HG03064 (cell line): Measurements from ENCODE around the gene CACNA1D.

ENCODE experiments used
- ATAC-seq: cut with Tn5 transposase; IDR thresholded peaks from one replicate; pipeline ENCODE4 v1.9.1; 2021; ENCODE audit warnings: low read depth; ENCODE audit not compliant: unreplicated experiment

CACNA1D gene

DNA sequence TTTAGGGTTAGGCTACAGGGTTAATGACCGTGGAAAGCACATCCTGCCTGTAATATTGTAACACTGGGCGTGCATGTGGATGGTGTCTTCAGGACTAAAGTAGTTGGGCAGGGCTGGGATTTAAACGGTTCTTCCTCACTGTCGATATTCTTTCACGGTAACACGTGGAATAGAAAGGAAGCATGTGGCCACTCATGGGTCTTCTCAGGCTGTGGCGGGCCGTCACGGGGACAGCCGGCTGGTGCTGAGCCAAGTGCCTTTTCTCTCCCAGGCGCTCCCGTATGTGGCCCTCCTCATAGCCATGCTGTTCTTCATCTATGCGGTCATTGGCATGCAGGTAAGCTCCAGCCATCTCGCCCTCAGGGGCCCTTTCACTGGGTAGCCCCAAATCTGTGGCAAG lies 278.2 kb downstream of the CACNA1D start:
- no peak for ATAC-seq

- ATAC-seq, result peak; percentile 10
Measured at GRCh38 chr3:53773021-53773436, 278.6 kb downstream of the CACNA1D start.

DNA sequence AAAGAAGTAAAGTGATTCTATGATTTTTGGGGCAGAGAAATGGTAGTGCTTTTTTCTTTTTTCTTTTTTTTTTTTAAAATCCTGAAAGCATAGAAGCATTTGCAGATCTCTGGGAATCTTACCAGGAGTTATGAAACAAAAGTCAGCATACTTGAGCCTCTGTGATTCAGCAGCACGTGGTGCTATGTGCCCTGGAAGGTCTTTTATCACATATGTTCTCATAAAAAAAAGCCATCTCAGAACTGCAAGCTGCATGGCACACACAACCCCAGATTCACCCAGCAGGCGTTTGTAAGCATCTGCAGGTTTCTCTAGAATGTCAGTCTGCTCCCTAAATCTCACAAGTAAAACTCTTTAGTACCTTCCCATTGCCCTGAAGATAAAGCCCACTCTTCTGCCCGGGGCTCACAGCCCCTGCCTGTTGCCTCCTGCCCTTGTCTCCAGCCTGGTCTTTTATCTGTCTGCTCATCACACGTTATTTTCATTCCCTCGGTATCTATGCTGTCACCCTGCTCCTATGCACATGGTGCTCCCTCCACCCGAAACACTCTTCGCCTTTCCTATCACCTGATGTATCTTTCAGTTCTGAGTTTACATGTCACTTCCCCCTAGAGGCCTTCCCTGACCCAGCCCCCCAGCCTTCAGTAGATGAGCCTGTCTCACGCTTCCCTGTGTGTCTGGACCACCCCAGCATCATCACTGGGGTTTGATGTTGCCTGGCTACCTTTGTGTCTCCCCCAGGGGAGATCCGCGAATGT lies 279.4 kb downstream of the CACNA1D start:
- peak; percentile 90 for ATAC-seq

DNA sequence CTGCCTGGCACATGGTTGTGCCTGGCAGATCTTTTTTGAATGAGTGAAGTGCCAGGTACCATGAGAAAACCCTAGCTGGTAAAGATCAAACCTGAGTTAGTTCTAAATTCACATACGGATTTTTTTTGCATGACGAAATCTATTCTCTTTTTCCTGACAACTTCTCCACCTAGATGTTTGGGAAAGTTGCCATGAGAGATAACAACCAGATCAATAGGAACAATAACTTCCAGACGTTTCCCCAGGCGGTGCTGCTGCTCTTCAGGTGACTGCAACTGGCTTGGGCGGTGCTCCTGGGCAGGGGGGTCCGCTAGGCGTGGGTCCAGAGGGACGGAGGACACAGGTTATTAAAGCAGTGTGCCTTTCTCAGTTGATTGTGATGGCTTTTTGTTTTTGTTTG lies 280.0 kb downstream of the CACNA1D start:
- no peak for ATAC-seq

GRCh38 chr3:53775018-53775417 lies 280.6 kb downstream of the CACNA1D start:
- ATAC-seq, result no peak

- no peak for ATAC-seq
Measured at GRCh38 chr3:53775834-53776251, 281.4 kb downstream of the CACNA1D start.

DNA sequence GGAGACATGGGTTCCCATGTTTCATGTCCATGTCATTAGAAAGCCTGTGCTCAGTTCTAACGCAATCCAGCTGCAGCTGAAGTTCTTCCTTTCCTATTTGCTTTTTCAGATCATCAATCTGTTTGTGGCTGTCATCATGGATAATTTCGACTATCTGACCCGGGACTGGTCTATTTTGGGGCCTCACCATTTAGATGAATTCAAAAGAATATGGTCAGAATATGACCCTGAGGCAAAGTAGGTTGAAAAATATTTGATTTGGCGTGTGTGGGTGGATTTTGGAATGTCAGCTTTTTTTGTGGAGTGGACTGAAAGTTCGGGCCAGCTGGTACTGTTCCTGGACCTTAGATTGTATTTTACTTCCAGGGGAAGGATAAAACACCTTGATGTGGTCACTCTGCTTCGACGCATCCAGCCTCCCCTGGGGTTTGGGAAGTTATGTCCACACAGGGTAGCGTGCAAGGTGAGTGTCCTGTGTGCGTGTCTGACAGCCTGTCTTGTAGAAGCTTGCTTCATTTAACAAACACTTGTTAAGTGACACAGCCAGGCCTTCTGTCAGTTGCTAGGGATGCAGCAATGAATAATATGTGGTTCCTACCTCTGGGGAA lies 282.2 kb downstream of the CACNA1D start:
- no peak for ATAC-seq

GRCh38 chr3:53777468-53777867 lies 283.1 kb downstream of the CACNA1D start:
- ATAC-seq, result no peak

- no peak for ATAC-seq
Measured at GRCh38 chr3:53778153-53778552, 283.7 kb downstream of the CACNA1D start.

DNA sequence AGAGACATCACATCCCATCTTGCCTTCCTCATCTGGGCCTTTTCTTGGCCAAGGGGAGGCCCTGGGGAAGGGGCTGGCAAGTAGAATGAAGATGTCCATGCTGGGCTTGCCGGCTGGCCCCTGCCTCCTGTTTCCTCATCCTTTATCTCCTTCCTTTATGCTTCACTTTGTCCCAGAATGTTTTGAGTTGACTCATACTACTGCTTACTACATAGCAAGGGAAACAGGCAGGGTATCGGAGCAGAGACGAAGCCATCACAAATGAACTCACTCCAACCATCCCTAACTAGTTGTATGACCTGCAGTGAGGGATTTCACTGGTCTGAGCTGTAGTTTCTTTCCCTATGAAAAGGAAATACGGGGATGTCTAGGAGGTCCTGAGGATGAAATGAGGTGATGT lies 285.8 kb downstream of the CACNA1D start:
- ATAC-seq, result no peak

GRCh38 chr3:53780806-53781205 lies 286.4 kb downstream of the CACNA1D start:
- no peak for ATAC-seq

DNA sequence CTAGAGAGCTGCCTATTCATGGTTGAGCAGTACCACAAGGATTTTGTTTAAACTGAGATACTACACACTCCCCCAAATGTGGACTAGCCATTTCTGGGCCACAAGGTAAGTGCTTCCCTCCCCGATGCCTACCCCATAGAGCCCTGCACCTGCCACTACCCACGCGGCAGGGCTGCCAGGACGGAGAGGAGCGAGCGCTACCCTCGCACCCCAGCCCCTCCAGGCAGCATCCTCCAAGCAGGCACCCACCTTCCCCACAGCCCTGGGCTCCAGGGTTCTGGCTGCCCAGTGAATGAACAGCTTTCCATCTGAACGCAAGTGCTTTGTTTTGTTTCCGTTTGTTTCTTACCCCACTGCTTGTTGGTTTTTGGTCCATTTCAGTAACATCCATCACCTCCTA lies 292.6 kb downstream of the CACNA1D start:
- no peak for ATAC-seq

- ATAC-seq, result no peak
Measured at GRCh38 chr3:53788038-53788437, 293.6 kb downstream of the CACNA1D start.

DNA sequence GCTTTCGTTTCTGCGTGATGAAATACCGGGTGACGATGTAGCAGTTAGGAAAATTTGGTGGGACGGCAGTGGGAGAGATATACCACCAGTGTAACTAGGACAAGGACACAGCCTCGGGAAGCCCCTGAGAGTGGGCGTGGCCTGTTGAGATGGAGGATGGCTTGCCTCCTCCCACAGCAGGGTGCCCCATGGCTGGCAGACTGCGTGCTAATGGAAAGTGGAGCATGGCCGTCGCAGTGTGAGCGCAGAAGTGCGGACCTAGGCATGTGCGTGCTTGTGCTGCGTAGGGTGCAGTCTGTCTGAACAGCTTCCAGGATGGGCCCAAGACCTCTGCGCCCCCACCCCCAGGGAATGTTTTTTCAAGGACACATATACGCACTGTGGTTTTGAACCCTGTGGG lies 295.0 kb downstream of the CACNA1D start:
- ATAC-seq, result no peak

DNA sequence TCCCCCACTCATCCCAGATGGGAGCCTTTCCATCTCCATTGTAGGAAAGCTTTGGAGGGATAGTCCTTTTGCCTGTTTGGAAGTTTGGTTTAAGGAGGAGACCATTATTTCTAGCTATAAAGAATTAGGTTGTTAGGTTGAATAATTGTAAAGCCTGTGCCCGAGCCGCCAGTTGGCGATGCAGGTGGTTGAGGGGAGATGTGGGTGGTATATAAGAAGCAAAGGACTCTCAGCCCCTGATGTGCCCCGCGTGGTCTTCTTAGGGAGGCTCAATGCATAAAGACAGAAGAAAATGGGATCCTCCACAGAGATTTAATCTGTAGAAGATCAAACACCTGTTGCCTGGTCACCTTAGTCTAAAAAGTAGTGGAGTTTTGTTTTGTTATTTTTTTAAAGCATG lies 296.1 kb downstream of the CACNA1D start:
- ATAC-seq, result no peak

DNA sequence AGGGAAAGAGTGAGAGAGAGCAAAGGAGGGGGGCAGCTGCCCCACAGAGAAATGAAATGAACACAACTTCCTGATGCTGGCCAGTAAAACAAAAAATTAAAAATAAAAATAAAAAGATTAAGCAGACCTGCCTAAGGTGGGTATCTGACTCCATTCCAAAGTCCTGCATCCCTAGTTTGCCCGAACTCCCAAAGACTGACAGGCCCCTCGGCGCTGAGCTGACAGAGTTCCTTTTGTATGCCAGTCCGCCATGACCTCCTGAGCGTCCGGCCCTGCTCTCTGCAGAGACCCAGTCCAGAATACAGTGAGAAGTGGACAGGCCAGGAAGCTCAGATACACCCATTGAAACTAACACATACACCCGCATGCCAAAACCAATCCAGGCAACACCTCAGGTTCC lies 296.9 kb downstream of the CACNA1D start:
- no peak for ATAC-seq

GRCh38 chr3:53792866-53793265 lies 298.5 kb downstream of the CACNA1D start:
- no peak for ATAC-seq

- no peak for ATAC-seq
Measured at GRCh38 chr3:53794597-53794996, 300.2 kb downstream of the CACNA1D start.

- ATAC-seq, result no peak
Measured at GRCh38 chr3:53795176-53795575, 300.8 kb downstream of the CACNA1D start.

- ATAC-seq, result no peak
Measured at GRCh38 chr3:53795789-53796560, 301.6 kb downstream of the CACNA1D start.

DNA sequence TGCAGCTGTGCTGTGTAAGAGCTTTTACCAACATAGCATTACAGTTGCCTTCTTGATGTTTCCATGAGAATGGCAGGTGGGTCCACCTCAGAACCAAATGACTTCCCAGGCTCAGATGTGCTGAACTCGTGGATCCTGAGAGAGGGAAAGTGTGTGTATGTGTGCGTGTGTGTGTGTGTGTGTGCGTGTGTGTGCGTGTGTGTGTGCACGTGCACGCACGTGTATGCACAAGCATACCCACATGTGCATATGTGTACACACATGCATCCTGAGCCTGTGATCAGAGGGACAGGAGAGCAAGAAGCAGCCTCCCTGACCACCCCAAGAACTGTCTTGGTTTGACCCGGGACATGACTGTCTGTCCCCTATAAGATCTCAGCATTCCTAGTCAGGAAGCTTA lies 303.7 kb downstream of the CACNA1D start:
- no peak for ATAC-seq
